HG03280 (cell line): Measurements from ENCODE around the gene CA6.
"Not testable (repeated sequence)": the region's sequence is repeated elsewhere in the genome, so short reads cannot be mapped to it uniquely, and the experiment has no call there.

Experiments
- ATAC-seq: cut with Tn5 transposase; IDR thresholded peaks from one replicate; pipeline ENCODE4 v1.9.1; 2021; ENCODE audit warnings: mild to moderate bottlenecking, moderate library complexity; ENCODE audit not compliant: unreplicated experiment

The CA6 gene

DNA sequence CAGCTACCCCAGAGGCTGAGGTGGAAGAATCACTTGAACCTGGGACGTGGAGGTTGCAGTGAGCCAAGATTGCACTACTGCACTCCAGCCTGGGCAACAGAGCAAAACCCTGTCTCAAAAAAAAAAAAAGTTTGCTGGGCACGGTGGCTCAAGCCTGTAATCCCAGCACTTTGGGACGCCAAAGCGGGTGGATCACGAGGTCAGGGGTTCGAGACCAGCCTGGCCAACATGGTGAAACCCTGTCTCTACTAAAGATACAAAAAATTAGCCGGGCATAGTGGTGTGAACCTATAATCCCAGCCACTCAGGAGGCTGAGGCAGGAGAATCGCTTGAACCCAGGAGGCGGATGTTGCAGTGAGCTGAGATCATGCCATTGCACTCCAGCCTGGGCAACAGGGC is 23.2 kb downstream of the CA6 start:
- not testable (repeated sequence) for ATAC-seq

DNA sequence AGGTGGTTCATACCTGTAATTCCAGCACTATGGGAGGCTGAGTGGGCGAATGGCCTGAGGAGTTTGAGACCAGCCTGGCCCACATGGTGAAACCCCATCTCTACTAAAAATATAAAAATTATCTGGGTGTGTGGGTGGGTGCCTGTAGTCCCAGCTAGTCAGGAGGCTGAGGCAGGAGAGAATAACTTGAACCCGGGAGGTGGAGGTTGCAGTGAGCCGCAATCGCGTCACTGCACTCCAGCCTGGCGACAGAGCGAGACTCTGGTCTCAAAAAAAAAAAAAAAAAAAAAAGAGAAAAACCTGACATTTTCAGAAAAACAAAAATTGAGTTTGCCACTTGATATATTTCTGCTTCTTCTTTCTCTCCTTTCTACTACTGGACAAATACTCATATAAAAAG is 24.3 kb downstream of the CA6 start:
- no peak for ATAC-seq

DNA sequence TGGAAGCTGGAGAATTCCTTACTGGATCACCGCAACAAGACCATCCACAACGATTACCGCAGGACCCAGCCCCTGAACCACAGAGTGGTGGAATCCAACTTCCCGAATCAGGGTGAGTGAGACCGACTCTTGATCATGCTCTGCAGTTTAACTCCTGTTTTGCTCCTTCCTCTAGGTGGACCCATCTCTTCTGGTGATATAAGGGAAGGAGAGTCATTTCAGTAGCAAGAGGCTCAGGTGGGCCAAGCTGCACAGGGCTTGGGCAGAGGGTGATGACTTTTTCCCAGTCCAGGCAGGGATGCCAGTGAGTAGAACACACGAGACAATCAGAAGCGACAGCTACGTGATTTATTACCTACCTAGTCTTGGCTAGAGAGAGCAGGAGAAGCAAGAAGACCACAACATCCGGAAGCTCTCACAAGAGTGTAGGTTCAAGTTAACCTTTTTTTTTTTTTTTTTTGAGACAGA is 25.2 kb downstream of the CA6 start:
- ATAC-seq, result no peak

DNA sequence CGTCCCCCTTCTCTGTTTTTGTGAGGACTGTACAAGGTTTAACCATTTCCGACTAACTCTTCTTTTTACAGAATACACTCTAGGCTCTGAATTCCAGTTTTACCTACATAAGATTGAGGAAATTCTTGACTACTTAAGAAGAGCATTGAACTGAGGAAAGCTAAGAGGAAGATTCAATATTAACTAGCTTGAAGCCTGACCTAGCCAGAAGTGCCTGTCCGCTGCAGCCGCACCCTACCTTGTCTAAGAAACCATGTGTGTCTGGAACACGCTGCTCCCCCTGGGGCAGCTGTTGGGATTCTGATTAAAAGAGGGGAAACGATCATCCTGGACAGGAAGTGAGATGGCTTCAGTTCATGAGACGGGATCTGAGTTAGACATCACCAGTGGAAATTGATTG is 28.9 kb downstream of the CA6 start:
- ATAC-seq, result no peak

DNA sequence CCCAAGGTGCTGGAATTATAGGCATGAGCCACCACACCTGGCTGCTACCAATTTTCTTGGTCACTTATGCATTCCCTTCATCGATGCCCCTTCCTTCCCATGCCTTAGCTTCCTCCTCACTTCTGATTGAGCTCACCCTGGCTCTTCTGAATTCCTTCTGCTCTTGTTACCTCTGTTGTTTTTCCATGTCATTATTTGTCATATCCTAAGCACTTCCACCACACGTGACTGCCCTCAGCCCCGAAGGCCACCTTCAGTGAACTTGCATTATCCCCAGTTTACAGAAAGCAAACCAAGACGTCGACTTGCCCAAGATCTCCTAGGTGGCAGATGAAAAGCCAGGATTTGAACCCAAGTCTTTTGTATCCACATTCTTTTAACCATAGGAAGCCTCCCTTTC is 30.7 kb downstream of the CA6 start:
- ATAC-seq, result no peak

DNA sequence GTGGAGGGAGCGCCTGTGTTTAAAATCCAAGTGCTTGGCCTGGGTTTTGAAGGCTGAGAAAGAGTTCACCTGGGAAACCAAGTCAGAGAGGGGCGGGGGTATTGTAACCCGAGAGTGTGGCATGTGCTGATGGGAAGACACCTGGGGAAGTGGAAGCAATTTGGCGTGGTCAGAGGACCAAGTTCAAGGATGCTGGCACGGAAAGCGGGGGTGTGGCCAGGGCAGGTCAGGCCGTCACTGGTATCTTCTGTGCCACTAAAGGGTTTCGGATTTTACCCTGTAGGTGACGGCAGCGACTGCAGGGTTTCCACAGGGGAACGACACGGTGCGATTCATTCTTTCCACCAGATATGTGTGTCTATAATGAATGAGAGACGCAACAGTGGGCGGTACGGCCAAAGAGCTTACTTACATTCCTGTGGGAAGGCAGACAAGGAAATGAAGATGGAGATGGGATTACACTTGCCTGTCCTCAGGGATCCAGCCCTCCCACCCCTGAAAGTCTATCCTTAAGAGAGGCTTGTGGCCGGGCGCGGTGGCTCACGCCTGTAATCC is 31.3 kb downstream of the CA6 start:
- ATAC-seq, result no peak

DNA sequence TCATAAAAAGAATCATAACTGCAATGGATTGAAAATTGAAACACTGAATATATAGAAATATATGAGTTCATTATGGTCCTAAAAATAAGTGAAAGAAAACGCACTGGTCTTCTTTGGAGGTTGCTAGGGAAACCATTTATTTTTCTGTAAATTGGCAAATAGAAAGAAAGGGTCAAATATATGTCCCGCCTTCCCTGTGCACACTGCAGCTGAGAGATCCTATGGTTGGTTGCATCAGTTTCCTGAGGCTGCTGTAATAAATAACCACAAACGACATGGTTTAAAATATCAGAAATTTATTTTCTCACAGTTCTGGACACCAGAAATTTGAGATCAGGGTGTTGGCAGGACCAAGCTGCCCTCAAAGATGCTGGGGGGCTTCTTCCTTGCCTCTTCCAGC is 35.0 kb downstream of the CA6 start:
- ATAC-seq, result no peak

DNA sequence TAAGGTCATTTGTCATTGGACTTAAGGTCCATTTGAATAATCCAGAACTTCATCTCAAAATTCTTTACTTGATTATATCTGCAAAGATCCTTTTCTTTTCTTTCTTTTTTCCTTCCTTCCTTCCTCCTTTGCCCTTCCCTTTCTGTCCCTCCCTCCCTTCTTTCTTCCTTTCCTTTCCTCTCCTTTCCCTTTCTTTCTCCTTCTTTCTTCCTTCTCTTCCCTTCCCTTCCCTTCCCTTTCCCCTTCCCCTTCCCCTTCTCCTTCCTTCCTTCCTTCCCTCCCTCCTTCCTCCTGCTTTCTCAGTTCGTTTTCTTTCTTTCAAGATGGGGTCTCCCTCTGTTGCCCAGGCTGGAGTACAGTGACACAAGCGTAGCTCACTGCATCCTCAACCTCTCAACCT is 35.5 kb downstream of the CA6 start:
- no peak for ATAC-seq

DNA sequence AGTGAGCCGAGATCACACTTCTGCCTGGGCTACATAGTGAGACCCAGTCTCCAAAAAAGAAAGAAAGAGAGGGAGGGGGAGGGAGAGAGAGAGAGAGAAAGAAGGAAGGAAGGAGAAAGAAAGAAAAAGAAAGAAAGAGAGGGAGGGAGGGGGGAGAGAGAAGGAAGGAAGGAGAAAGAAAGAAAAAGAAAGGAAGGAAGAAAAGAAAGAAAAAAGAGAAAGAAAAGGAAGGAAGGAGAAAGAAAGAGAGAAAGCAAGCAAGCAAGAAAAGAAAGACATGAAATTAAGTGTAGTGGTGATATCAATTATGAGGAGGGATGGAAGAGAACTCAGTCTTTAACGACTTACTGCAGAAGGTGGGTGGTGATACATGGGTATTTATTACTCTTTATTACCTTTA is 38.5 kb downstream of the CA6 start:
- no peak for ATAC-seq

DNA sequence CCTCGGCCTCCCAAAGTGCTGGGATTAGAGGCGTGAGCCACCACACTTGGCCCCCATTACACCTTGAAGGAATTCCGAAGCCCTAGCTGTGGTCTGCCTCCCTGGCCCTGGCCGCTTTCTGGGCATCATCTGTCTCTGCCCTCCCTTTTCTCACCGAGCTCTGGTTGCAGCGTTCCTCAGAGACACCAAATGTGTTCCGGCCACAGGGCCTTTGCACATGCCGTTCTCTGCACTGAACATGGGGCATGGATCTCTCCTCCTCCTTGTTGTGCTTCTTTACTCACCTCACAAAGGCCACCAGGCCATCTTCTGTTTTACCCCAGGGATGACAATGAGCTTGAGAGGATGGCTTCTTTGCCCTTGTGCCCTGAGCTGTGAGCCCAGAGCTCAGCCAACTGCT is 39.3 kb downstream of the CA6 start:
- no peak for ATAC-seq

DNA sequence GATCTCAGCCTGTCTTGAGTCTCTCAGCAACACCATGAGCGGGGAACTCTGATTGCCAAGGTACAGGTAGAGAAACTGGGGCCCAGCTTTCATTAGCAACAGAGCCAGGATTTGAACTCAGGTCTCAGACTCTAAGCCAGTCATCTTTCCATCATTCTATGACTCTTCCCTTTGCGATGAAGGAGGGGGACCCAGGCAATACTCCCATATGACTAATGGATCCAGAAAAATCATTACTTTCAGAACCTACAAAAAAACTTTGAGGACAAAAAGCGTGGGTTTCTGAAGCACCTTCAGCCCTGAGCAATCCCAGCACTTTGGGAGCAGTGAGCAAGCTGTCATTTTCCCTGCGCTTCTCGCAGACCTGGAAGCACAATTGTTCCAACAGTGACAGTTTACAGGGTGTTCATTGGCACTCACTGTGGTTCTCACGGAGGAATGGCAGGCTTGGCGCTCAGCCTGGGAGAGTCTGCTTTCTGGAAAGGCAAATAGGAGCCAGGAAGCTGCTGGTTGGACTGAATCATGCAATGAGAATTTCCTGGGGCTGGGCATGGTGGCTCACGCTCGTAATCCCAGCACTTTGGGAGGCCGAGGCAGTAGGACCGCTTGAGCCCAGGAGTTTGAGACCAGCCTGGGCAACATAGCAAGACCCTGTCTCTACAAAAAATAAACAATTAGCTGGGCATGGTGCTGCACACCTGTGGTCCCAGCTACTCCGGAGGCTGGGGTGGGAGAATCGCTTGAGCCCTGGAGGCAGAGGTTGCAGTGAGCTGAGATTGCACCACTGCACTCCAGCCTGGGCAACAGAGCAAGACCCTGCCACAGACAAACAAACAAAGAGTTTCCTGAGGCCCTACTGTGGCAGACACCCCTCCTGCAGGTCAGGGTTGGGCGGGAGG is 40.5 kb downstream of the CA6 start:
- ATAC-seq, result no peak

DNA sequence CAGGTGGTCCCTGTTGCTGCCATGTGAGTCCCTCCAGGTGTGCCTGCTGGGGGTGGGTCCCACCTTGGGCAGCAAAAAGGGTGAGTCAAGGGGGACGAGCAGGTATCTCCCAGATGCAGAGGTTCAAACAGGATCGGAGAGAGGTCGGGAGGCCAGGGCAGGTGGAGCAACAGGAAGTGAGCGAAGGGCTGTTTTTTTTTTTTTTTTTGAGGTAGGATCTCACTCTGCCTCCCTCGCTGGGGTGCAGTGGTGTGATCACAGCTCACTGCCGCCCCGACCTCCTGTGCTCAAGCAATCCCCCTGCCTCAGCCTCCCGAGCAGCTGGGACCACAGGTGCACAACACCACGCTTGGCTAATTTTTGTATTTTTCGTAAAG is 41.1 kb downstream of the CA6 start:
- ATAC-seq, result no peak

DNA sequence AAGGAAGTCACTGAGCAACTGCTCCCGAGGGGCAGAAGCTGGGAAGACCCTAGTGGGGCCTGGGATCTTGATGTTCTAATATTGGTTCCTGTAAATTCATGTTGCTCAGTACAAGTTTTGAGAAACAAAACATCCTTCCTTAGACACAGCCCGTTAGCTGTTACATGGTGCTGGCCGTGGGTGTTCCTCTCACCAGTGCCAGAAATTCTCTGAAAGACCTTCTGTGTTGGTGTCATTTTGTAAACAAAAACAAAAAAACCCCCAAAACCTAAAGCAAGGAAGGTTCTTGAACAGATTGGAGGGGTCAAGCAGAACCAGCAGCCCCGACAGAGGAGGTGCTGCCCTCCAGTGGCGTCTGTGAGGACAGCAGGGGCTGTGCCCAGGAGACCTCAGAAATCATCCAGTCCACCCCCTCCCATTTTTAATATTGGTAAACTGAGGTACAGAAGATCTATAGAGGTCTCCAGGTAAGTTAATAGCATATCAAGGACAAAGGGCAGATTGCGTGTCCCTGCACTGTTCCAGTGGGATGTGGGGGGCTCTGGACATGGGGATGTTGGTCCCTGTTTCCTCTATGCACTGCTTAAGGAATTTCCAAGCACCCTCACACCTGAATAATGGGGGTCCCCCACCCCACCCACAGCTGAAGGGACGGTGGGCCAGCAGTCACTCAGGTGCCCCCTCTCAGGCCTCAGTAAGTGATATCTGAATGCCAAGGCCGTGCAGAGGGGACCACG is 42.4 kb downstream of the CA6 start:
- no peak for ATAC-seq

DNA sequence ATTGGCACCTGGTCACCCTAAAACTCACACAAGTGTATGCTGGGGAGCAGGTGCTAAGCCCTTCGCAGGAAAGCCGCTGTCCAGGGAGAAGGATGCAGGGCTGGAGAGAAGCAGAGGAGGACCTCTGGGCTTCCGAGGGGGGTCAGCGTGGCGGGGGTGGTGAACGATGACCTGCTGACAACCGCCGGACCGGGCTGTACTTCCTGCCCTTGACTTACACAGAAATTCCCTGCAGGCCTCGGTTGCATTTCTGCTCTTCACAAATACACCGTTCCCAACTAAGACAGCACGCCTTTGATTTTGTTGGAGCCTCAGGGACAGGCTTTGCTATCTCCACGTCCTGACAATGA is 42.9 kb downstream of the CA6 start:
- no peak for ATAC-seq

DNA sequence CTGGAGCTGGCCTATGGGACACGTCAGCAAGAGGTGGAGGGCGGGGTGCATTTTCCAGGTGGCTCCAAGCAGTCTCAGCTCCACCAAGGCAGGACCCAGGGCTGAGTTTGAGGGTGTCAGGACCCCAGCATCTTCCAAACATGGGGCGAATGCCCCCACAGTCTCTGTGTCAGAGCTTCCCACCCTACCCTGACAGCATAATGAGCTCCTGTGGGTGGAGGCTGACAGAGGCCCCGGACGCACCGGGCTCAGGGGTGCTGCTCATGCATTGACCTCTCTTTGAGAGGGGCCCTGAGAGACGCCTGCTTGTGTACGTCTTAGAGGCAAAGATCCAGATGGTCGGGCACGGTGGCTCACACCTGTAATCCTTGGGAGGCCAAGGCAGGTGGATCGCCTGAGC is 43.4 kb downstream of the CA6 start:
- ATAC-seq, result no peak

DNA sequence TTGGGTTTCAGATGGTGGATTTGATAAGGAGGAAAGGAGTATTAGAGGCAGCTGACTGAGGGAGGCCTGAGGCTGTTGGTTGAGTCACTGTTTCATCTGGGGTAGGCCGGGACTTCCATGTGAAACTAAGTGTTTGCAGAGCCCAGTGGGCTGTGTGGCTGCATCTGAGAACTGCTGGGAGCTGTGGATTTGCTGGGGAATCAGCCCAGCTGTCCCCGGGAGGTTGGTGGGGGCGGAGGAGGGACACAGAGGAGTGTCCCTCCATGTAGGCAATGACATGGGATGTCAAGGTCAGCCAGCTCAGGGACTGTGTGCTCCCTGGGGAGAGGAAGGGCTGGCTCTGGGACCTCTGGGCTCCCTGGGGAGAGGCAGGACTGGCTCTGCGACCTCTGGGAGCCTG is 44.2 kb downstream of the CA6 start:
- ATAC-seq, result no peak

DNA sequence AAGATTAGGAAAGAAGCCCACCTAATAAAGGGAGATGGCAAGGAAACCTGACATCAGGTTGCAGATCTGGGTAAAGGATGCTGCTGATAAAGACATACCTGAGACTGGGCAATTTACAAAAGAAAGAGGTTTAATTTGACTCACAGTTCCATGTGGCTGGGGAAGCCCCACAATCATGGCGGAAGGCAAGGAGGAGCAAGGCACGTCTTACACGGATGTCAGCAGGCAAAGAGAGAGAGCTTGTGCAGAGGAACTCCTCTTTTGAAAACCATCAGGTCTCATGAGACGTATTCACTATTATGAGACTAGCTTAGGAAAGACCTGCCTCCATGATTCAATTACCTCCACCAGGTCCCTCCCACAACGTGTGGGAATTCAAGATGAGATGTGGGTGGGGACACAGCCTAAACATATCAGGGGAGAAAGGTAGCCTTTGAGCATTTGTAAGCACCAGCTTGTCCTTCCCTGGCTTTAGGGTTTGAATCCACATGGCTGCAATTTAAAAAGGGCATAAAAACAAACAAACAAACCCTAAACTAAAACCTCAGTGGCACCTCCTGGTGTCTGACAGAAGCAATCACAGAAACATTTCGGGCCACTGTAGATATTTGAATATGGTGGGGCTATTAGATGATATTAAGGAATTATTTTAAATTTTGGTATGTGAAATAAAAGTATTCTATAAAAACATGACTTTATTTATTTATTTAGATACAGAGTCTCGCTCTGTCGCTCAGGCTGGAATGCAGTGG is 47.4 kb downstream of the CA6 start:
- no peak for ATAC-seq

DNA sequence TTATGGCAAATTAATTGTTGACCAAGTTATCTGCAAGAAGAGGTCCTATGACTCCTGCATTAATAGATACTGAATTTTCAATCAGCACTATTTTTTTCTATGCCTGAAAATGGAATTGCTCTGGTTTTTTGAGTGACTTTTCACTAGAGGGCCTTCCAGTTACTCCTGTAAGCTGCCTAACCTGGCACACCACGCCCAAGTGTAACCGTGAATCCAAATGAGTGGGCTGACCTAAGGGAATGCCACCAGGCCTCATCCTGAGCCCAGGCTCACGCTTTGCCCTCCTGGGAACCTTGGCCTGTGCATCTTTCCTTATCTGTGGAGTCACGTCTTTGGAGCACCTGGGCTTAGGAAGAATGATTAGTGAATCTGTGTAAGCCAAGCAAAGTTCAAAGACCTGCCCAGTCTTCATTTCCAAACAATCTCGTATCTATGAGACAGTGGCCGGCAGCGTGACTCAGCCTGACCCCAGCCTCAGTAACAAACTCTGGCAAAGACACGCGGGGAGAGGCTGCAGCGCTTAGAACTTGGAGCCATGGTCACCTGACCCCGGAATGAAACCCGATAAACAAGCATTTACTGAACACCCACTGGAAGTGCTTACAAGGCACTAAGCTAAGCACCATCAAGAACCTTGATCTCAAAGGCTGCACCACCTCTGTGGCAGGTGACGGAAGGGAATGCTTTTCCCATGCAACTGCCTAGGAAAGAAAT is 48.5 kb downstream of the CA6 start:
- not testable (repeated sequence) for ATAC-seq

DNA sequence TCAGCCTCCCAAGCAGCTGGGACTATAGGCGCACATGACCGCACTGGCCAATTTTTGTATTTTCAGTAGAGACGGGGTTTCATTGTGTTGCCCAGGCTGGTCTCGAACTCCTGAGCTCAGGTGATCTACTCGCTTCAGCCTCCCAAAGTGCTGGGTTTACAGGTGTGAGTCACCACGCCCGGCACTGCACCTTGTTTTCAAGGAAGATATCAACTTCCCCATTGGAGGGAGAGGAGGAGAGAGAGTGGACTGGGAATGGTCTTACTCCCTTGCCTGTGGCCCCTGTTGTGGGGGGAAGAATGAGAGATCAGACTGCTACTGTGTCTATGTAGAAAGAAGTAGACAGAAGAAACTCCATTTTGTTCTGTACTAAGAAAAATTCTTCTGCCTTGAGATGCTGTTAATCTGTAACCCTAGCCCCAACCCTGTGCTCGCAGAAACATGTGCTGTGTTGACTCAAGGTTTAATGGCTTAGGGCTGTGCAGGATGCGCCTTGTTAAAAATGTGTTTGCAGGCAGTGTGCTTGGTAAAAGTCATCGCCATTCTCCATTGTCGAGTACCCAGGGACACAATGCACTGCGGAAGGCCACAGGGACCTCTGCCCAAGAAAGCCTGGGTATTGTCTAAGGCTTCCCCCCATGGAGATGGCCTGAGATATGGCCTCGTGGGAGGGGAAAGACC is 56.0 kb downstream of the CA6 start:
- ATAC-seq, result not testable (repeated sequence)

DNA sequence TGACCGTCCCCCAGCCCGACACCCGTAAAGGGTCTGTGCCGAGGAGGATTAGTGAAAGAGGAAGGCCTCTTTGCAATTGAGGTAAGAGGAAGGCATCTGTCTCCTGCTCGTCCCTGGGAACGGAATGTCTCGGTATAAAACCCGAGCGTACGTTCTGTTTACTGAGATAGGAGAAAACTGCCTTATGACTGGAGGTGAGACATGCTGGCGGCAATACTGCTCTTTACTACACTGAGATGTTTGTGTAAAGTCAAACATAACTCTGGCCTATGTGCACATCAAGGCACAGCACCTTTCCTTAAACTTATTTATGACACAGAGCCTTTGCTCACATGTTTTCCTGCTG is 56.5 kb downstream of the CA6 start:
- not testable (repeated sequence) for ATAC-seq
